Fibroblast of pulmonary artery (primary cell): ENCODE data around the gene CCL27.

Experiments used
- DNase-seq: peaks from one replicate; pipeline ENCODE4 v3.0.0-alpha.2; 2010; ENCODE audit warnings: low read depth
- H3K4me3 ChIP-seq: replicated peaks from 2 replicates; pipeline ENCODE4 v1.5.1; 2011; ENCODE audit warnings: low read depth, mild to moderate bottlenecking, control low read depth, low read length, moderate library complexity
- TF ChIP-seq, protein P1 (sequence below): IDR thresholded peaks from 2 replicates; pipeline ENCODE4 v1.5.1; 2011; ENCODE audit warnings: mild to moderate bottlenecking, control low read depth, low read length, inconsistent platforms; ENCODE audit errors: missing control alignments

Gene CCL27

DNA sequence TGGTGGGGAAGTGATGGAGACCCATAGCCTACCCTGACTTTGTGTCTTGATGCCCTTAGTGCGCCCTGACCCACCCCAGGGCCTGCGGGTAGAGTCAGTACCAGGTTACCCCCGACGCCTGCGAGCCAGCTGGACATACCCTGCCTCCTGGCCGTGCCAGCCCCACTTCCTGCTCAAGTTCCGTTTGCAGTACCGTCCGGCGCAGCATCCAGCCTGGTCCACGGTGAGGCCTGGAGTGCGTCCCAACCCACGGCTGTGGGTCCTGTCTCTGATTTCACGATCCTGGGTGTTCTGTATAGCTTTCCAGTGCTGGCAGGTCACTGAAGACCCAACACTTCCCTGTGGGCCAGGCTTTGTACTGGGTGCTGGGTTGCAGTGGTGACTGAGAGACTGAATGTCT lies 4.0 kb downstream of the CCL27 start:
- no peak for DNase-seq
- TF ChIP-seq, protein P1, sequence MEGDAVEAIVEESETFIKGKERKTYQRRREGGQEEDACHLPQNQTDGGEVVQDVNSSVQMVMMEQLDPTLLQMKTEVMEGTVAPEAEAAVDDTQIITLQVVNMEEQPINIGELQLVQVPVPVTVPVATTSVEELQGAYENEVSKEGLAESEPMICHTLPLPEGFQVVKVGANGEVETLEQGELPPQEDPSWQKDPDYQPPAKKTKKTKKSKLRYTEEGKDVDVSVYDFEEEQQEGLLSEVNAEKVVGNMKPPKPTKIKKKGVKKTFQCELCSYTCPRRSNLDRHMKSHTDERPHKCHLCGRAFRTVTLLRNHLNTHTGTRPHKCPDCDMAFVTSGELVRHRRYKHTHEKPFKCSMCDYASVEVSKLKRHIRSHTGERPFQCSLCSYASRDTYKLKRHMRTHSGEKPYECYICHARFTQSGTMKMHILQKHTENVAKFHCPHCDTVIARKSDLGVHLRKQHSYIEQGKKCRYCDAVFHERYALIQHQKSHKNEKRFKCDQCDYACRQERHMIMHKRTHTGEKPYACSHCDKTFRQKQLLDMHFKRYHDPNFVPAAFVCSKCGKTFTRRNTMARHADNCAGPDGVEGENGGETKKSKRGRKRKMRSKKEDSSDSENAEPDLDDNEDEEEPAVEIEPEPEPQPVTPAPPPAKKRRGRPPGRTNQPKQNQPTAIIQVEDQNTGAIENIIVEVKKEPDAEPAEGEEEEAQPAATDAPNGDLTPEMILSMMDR, result no peak
- no peak overlapping the region for H3K4me3 ChIP-seq

DNA sequence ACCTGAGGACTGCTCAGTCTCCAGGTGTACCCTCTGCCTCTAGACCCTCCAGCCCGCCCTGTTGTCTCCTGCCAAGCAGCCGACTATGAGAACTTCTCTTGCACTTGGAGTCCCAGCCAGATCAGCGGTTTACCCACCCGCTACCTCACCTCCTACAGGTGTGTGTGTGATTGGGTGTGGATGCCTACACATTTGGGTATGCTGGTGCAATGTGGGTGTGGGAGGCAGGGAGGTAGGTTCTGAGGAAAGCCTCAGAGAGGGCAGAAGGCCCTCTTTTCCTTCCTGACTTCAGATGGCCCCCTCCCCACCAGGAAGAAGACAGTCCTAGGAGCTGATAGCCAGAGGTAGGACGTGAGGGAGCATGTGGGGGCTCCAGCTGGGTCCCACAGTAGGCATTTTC lies 5.5 kb downstream of the CCL27 start:
- TF ChIP-seq, protein P1, result no peak
- DNase-seq, result no peak

DNA sequence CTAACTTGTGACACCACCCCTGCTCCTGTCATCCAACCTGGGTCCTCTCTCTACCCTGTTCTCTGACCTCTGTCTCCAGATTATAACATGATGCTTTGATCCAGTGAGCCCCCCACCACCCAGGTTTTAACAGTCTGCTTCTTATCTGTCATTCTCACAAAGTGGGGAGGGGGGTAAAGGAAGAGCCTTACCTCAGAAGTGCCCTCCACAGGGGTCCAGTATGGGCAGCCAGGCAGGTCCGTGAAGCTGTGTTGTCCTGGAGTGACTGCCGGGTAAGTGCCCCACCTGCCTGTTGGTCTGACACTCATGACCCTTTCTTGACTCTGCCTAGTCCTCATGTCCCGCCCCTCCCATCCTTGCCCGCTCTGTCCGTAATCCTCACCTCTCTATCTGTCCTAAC lies 7.1 kb downstream of the CCL27 start:
- H3K4me3 ChIP-seq, result no peak overlapping the region
- no peak for DNase-seq
- TF ChIP-seq, protein P1, result no peak

More for the DNA sequence above, 5.5 kb downstream of the CCL27 start:
- no peak overlapping the region for H3K4me3 ChIP-seq

DNA sequence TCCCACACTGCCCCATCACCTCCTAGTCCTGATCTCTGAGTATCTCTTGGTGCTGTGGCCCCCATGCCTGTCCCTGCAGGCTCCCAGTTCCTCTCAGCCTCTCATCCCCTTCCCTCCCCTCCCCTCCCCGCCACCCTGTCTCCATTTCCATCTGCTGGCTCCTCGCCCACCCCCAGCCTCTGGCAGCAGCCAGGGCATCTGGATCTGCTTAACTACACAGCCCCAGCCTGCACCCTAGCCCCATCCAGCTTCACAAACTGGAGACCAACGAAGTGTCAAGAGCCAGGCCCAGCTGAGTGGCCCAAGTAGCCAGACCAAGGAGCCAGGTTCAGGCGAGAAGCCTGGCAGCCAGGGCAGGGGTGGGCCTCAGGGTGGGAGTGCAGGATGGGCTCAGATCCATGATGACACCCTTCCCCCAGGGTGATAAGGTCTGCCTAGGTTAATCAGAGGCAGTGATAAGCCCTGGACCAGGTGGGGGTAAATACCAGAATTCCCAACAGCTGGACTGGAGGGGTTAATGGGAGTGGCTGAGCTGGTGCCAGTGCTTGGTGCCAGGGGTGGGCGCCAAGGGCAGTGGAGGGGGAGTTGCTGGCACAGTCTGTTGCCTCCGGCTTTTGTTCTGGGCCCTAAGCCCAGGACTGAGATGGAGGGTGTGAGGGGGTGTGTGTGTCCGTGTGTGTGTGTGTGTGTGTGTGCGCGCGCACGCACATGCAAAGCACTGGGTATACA lies 8.0 kb downstream of the CCL27 start:
- peak; percentile 54 for DNase-seq
- no peak overlapping the region for H3K4me3 ChIP-seq
- TF ChIP-seq, protein P1, result no peak

DNA sequence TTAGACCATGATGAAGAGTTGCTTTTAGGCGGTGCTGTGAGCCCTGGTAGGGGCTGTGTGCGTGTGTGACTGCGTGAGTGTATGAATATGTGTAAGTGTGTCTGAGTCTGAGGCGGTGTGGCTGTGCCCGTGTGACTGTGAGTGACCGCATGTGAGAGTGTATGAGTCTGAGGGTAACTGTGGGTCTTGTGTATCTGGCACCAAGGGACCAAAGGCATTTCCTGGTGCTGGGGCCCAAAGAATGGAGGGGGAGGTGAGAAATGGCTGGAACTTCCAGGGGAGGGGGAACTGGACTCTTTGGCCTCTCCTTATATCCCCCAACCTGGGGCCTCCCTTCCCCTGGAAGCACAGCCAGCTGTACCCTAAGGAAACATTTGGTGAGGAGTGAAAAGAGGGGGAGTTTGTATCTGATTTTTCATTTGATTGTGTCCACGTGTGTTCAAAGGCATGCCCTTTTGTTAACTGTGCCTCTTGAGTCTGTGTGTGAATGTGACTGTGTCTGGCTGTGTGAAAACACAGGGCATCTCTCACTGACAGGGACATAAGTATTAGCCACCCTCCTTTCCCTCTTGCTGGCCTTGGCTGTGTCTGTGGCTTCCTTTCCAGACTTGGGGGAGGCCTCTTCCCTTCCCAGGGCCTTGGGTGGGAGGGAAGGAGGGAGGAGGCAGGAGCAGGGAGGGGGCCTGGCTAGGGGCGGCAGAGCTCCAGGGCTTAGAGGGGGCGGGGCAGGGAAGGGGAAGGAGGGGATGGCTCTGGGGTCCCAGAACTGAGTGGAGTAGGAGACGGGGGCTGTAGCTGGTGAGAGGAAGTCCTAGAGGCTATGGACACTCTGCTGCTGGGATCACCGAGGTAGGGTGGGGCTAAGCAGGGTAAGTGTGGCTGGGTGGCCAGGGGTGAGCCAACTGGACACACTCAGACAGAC lies 9.0 kb downstream of the CCL27 start:
- H3K4me3 ChIP-seq, result peak overlapping the region; percentile 52
- TF ChIP-seq, protein P1, result no peak
- peak; percentile 62 for DNase-seq

DNA sequence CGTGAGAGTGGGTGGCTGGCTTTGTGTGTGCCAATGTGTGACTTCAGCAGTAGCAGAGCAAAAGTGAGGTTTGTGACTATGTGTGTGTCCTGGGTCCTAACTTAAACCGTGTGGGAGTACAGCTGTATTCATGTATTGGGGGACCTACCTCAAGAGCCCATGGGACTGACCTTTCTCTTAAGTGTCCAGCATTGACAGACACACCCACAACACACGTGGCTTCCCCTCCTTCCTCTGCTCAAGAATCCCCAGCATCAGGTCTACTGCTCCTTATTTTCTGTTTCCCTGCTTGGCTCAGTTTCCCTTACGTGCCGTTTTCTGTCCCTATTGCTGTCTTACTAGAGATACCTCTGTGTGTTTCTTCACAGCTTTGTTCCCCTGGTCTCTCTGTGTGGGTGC lies 9.9 kb downstream of the CCL27 start:
- peak overlapping the region; percentile 52 for H3K4me3 ChIP-seq
- TF ChIP-seq, protein P1, result no peak

More for the DNA sequence above, 9.9 kb downstream of the CCL27 start:
- DNase-seq, result no peak
